ENCODE data around the gene ELK1.

Gene ELK1

DNA sequence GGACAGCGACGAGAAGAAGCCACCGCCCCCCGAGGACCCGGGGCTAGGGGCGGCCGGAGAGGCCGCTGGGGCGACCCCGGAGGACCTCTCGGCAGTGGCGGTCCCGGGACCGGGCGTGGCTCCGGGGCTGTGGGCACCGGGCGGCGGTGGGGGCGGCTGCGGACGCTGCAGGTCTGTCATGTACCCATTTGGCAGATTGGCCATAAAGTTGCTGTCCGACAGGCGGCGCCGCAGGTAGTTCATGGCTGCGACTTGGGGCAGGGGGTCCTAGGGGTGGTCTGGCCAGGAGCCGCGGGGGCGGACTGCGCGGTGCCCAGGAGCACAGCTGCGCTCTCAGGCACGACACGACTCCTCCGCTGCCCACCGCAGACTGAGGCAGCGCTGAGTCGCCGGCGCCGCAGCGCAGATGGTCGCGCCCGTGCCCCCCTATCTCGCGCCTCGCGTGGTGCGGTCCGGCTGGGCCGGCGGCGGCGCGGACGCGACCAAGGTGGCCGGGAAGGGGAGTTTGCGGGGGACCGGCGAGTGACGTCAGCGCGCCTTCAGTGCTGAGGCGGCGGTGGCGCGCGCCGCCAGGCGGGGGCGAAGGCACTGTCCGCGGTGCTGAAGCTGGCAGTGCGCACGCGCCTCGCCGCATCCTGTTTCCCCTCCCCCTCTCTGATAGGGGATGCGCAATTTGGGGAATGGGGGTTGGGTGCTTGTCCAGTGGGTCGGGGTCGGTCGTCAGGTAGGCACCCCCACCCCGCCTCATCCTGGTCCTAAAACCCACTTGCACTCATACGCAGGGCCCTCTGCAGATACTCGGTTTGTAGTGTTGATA is 30.7 kb downstream of the ELK1 start, which contains the start of gene SYN1:
Gene SYN1, minus strand, starts transcription at position 372 of the 817 bp plus-strand sequence. Its CDS starts 129 bp downstream, at position 243.
- H3K79me2 ChIP-seq (ENCODE audit: insufficient read depth, low read length) = no peaks in the 10 kb centered on the region

DNA sequence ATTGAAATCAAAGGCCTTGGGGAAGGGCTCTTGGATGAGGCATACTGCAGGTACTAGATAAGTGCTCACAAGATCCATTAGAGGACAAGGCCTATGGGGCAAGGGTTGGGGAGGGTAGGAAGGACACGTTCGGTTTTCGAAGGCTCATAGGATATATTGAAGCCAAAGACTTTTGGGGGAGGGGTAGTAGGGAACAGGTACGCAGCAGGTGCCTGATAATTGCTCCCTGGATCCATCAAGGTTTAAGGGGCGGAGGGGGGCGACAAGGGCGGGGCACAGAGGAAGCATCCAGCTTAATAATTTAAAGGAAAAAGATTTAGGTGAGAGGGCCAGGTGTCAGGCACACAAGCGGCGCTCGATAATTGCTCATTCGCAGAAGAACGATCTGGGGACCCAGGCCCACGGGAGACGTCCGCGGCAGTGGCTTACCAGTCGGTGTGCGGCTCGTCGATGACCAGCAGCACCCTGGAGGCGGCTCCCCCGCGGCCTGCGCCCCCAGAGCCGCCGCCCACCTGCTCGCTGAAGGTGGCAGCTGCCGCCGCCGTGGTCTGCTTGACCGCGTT is 31.4 kb downstream of the ELK1 start:
- no peak overlapping the region for H2AFZ ChIP-seq (ENCODE audit: low read depth, low read length, severe bottlenecking)
- no peaks in the 10 kb centered on the region for H3F3A ChIP-seq (ENCODE audit: insufficient read depth)
- no peak overlapping the region for H3K27ac ChIP-seq (ENCODE audit: low read depth, low read length)
- H3K9me2 ChIP-seq (replicated peaks; ENCODE audit: insufficient read depth, low read length) = no peaks in the 10 kb centered on the region
- H3K4me3 ChIP-seq (ENCODE audit: insufficient read depth, low read length, poor library complexity, severe bottlenecking) = no peak overlapping the region
- no peaks in the 10 kb centered on the region for H3K79me2 ChIP-seq (ENCODE audit: insufficient read depth, low read length)
- no peak overlapping the region for H3K9ac ChIP-seq (ENCODE audit: low read length)
- H3K36me3 ChIP-seq (ENCODE audit: low read length) = no peaks in the 10 kb centered on the region
- TF ChIP-seq EZH2phosphoT487 (conservative IDR thresholded peaks at IDR 0.05; ENCODE audit: low read length) = no peak
- TF ChIP-seq, protein P1, sequence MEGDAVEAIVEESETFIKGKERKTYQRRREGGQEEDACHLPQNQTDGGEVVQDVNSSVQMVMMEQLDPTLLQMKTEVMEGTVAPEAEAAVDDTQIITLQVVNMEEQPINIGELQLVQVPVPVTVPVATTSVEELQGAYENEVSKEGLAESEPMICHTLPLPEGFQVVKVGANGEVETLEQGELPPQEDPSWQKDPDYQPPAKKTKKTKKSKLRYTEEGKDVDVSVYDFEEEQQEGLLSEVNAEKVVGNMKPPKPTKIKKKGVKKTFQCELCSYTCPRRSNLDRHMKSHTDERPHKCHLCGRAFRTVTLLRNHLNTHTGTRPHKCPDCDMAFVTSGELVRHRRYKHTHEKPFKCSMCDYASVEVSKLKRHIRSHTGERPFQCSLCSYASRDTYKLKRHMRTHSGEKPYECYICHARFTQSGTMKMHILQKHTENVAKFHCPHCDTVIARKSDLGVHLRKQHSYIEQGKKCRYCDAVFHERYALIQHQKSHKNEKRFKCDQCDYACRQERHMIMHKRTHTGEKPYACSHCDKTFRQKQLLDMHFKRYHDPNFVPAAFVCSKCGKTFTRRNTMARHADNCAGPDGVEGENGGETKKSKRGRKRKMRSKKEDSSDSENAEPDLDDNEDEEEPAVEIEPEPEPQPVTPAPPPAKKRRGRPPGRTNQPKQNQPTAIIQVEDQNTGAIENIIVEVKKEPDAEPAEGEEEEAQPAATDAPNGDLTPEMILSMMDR (IDR thresholded peaks at IDR 0.05; ENCODE audit: insufficient read depth, low read length, poor library complexity, severe bottlenecking) = no peak
- no peaks in the 10 kb centered on the region for H3K9me3 ChIP-seq (ENCODE audit: insufficient read depth, low read length)
- H3K27me3 ChIP-seq (ENCODE audit: low read length) = no peaks in the 10 kb centered on the region
- H3K4me2 ChIP-seq (ENCODE audit: low read depth, low read length, poor library complexity, severe bottlenecking) = peak overlapping the region; percentile 48
- H4K20me1 ChIP-seq (ENCODE audit: low read depth, low read length) = no peaks in the 10 kb centered on the region

More for the DNA sequence above, 30.7 kb downstream of the ELK1 start, which contains the start of gene SYN1:
- Histone ChIP-seq H3K9ac (ENCODE audit: low read length) (no peak within 1 kb of the TSS), H4K20me1 (ENCODE audit: low read depth, low read length) (no peaks in the 10 kb centered on the region), H3K36me3 (ENCODE audit: low read length) (no peaks in the 10 kb centered on the region), H3K27ac (ENCODE audit: low read depth, low read length) (no peak within 1 kb of the TSS), H3F3A (ENCODE audit: insufficient read depth) (no peaks in the 10 kb centered on the region), H3K4me3 (ENCODE audit: insufficient read depth, low read length, poor library complexity, severe bottlenecking) (peak within 1 kb of the TSS; percentile 34), H3K27me3 (ENCODE audit: low read length) (no peaks in the 10 kb centered on the region), H3K9me3 (ENCODE audit: insufficient read depth, low read length) (no peaks in the 10 kb centered on the region), H3K4me2 (ENCODE audit: low read depth, low read length, poor library complexity, severe bottlenecking) (peak within 1 kb of the TSS; percentile 48), H2AFZ (ENCODE audit: low read depth, low read length, severe bottlenecking) (no peak within 1 kb of the TSS), H3K9me2 (replicated peaks; ENCODE audit: insufficient read depth, low read length) (no peaks in the 10 kb centered on the region)
- TF ChIP-seq, protein P1 (IDR thresholded peaks at IDR 0.05; ENCODE audit: insufficient read depth, low read length, poor library complexity, severe bottlenecking) = peak; percentile 12
- TF ChIP-seq EZH2phosphoT487 (conservative IDR thresholded peaks at IDR 0.05; ENCODE audit: low read length) = no peak

DNA sequence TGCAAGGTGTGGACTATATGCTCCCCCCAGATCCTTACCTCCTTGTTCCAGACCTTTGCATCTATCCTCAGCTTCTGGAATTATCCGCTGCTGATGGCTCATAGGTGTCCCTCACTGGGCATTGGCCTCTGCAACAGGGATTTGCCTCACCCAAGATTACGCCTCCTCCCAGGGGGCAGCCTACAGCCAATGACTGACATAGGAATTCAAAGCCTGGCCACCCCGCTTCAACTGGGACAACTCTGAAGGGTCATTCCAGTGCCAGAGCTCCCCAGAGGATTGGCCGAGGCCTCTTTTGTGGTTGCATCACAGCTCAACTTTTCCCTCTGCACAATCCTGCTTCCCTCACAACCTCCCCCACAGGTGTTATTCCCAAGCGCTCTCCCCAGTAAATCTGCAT is 35.7 kb downstream of the ELK1 start:
- no peak overlapping the region for H2AFZ ChIP-seq (ENCODE audit: low read depth, low read length, severe bottlenecking)
- H3K79me2 ChIP-seq (ENCODE audit: insufficient read depth, low read length) = no peaks in the 10 kb centered on the region
- no peak overlapping the region for H3K4me3 ChIP-seq (ENCODE audit: insufficient read depth, low read length, poor library complexity, severe bottlenecking)
- H3K36me3 ChIP-seq (ENCODE audit: low read length) = no peaks in the 10 kb centered on the region
- TF ChIP-seq, protein P1 (IDR thresholded peaks at IDR 0.05; ENCODE audit: insufficient read depth, low read length, poor library complexity, severe bottlenecking) = no peak
- TF ChIP-seq EZH2phosphoT487 (conservative IDR thresholded peaks at IDR 0.05; ENCODE audit: low read length) = no peak
- H3F3A ChIP-seq (ENCODE audit: insufficient read depth) = no peaks in the 10 kb centered on the region
- H3K4me2 ChIP-seq (ENCODE audit: low read depth, low read length, poor library complexity, severe bottlenecking) = no peak overlapping the region
- H3K9me2 ChIP-seq (replicated peaks; ENCODE audit: insufficient read depth, low read length) = no peaks in the 10 kb centered on the region
- H3K27ac ChIP-seq (ENCODE audit: low read depth, low read length) = no peak overlapping the region
- H3K9me3 ChIP-seq (ENCODE audit: insufficient read depth, low read length) = no peaks in the 10 kb centered on the region
- no peaks in the 10 kb centered on the region for H3K27me3 ChIP-seq (ENCODE audit: low read length)
- H3K9ac ChIP-seq (ENCODE audit: low read length) = no peak overlapping the region
- no peaks in the 10 kb centered on the region for H4K20me1 ChIP-seq (ENCODE audit: low read depth, low read length)
